Panc1 (cell line): ENCODE measurements around the gene PRUNE1. TPM values are rescaled to one million over a fixed set of nuclear protein-coding genes. Genes with fewer than 3 reads are reported as not detected.
A peak's percentile ranks its signal among the peaks of the same experiment; 100 is the strongest.

Source experiments
- ATAC-seq: fragments of 200-7000 bp; cut with Tn5 transposase; 2 replicates; pipeline ENCODE4 v1.9.1; 2020; ENCODE audit warnings: mild to moderate bottlenecking, moderate library complexity
- BruUV-seq: library from RNA; stranded (reverse); fragments of 400-500 nt; replicated peaks from 2 replicates; lab custom pipeline; 2021; lab: Mats Ljungman, UMichigan
- CTCF ChIA-PET: fragments of 300-600 bp; sonication (Branson Sonifier 250); formaldehyde crosslinking; loops from one replicate; lab custom pipeline; 2022; ENCODE audit warnings: antibody characterized with exemption; lab: Charles Lee
- POLR2A ChIA-PET: fragments of 300-600 bp; sonication (Branson Sonifier 250); formaldehyde crosslinking; loops from one replicate; lab custom pipeline; 2022; ENCODE audit warnings: antibody characterized with exemption; lab: Charles Lee
- DNase-seq: peaks from one replicate; pipeline ENCODE4 v3.0.0-alpha.2; 2010; ENCODE audit warnings: low read depth, low spot score
- H3K27ac ChIP-seq: 2 replicates; pipeline ENCODE4 v1.5.1; 2011; ENCODE audit warnings: mild to moderate bottlenecking, low read length, inconsistent platforms
- H3K27me3 ChIP-seq: fragments of 200-500 bp; sonication (Bioruptor generic); 2 replicates; pipeline ENCODE4 v1.6.0; 2014; ENCODE audit warnings: low read length, inconsistent platforms; ENCODE audit not compliant: control insufficient read depth, insufficient read depth
- H3K36me3 ChIP-seq: fragments of 200-500 bp; sonication (Bioruptor generic); 2 replicates; pipeline ENCODE4 v1.5.1; 2014; ENCODE audit warnings: inconsistent platforms, mild to moderate bottlenecking, low read length, moderate library complexity; ENCODE audit not compliant: control insufficient read depth, insufficient read depth
- H3K4me1 ChIP-seq: 2 replicates; pipeline ENCODE4 v1.5.1; 2011; ENCODE audit warnings: inconsistent platforms, mild to moderate bottlenecking, low read length, moderate library complexity; ENCODE audit not compliant: control insufficient read depth, insufficient read depth
- H3K4me3 ChIP-seq, 2 experiments: 2 replicates each; pipeline ENCODE4 v1.5.1; 2011 to 2012; ENCODE audit warnings: low read depth in 2 of 2, low read length in 2 of 2, mild to moderate bottlenecking in 2 of 2, inconsistent platforms in 1 of 2, moderate library complexity in 1 of 2
- H3K9me3 ChIP-seq: fragments of 200-500 bp; sonication (Bioruptor generic); 2 replicates; pipeline ENCODE4 v1.5.1; 2014; ENCODE audit warnings: low read depth, mild to moderate bottlenecking, inconsistent platforms, low read length, moderate library complexity; ENCODE audit not compliant: control insufficient read depth, insufficient read depth
- POLR2AphosphoS5 ChIP-seq: IDR thresholded peaks from 2 replicates; pipeline ENCODE4 v1.6.1; 2012; ENCODE audit warnings: mild to moderate bottlenecking, low read depth, low read length, moderate library complexity
- TCF7L2 ChIP-seq: IDR thresholded peaks from 2 replicates; pipeline ENCODE4 v1.6.1; 2011; ENCODE audit warnings: mild to moderate bottlenecking, low read depth, low read length, inconsistent platforms
- in situ Hi-C: cut with HindIII; loops from 2 replicates; pipeline ENCODE4 v1.10.0; 2016; ENCODE audit warnings: low sequenced_read_pairs, low pct_unique_long_range_greater_than_20kb
- intact Hi-C: fragments of 100-400 bp; cut with micrococcal nuclease; formaldehyde crosslinking; loops from one replicate; pipeline ENCODE4 v1.10.0; 2022; ENCODE audit not compliant: unreplicated experiment
- total RNA-seq: library from RNA; stranded (reverse); gene quantifications from one replicate; pipeline ENCODE4 v1.2.1, GENCODE V29; 2021; ENCODE audit not compliant: unreplicated experiment
- TF ChIP-seq, protein P1 (sequence below), 2 experiments: IDR thresholded peaks; 2 replicates each; pipeline ENCODE4 v1.6.1; 2011 to 2012; ENCODE audit warnings: low read depth in 2 of 2, control low read depth in 1 of 2, low read length in 1 of 2, mild to moderate bottlenecking in 1 of 2, moderate library complexity in 1 of 2; ENCODE audit not compliant: insufficient read depth in 1 of 2
- TF ChIP-seq, protein P2 (sequence below): fragments of 450-650 bp; IDR thresholded peaks from 2 replicates; pipeline ENCODE4 v1.5.1; 2017; ENCODE audit warnings: mild to moderate bottlenecking

Gene PRUNE1
- total RNA-seq, 1 experiment from 2014 or later, result 16.2 TPM

DNA sequence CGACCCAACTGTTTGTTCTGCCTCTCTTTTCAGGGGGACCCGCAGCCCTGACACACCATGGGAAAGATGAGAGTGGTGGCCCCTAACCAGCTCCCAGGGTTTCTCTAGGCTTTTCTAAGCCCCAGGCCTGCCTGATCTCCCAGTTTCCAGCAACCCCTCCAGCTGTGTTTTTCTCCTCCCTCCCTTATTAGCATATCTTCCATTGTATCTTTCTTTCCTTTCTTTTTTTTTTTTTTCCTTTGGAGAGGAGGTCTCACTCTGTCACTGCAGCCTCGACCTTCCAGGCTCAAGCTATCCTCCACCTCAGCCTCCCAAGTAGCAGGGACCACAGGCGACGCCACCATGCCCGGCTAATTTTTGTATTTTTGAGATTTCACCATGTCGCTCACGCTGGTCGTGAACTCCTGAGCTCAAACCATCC, 31.8 kb upstream of the PRUNE1 start:
- peak overlapping the region; percentile 98 for H3K27ac ChIP-seq
- intact Hi-C loops, result no loop called here

DNA sequence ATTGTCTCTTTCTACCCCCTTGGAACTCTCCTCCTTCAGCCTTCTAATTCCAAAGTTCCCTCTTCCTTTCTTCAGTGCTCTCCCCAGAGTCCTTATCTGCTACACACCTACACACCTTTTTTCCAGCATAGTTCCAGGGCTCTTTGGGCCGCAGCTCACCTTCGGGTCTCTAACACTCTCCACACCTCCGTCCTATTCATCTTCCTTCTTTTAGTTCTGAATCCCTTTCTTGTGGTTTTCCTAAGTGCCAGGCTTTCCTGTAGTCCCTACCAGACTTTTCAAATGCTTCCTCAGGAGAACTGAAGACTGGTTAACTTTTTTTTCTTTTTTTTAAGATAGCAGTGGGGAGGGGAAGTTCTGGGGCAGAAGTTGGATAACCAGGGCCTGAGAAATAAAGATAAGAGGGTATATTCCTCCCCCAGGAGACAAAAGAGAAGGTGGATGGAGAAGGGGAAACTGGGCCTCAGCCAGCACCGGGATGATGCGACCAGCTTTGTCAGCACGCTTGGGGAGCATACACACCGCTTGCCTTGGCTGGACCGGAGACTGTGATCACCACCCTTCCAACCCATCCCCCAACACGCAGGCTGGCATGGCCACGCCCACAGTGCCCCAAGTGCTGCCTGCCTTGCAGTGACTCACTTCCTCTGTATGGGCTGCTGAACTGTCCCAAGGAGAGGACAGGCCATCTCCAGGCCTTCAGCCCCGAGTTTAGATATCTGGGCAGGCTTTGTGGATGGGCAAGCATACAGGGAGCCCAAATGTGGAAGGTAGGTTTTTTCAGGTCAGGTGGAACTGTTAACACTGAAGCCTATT, 31.2 kb upstream of the PRUNE1 start:
- TF ChIP-seq POLR2AphosphoS5, result peak; percentile 86; the same call in 1 of the 2 replicates
- TF ChIP-seq, protein P1, sequence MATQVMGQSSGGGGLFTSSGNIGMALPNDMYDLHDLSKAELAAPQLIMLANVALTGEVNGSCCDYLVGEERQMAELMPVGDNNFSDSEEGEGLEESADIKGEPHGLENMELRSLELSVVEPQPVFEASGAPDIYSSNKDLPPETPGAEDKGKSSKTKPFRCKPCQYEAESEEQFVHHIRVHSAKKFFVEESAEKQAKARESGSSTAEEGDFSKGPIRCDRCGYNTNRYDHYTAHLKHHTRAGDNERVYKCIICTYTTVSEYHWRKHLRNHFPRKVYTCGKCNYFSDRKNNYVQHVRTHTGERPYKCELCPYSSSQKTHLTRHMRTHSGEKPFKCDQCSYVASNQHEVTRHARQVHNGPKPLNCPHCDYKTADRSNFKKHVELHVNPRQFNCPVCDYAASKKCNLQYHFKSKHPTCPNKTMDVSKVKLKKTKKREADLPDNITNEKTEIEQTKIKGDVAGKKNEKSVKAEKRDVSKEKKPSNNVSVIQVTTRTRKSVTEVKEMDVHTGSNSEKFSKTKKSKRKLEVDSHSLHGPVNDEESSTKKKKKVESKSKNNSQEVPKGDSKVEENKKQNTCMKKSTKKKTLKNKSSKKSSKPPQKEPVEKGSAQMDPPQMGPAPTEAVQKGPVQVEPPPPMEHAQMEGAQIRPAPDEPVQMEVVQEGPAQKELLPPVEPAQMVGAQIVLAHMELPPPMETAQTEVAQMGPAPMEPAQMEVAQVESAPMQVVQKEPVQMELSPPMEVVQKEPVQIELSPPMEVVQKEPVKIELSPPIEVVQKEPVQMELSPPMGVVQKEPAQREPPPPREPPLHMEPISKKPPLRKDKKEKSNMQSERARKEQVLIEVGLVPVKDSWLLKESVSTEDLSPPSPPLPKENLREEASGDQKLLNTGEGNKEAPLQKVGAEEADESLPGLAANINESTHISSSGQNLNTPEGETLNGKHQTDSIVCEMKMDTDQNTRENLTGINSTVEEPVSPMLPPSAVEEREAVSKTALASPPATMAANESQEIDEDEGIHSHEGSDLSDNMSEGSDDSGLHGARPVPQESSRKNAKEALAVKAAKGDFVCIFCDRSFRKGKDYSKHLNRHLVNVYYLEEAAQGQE (IDR thresholded peaks at IDR 0.05; ENCODE audit: insufficient read depth in 1 of 2, low read depth in 2 of 2, low read length in 1 of 2), result no peak
- H3K4me1 ChIP-seq, result peaks cover 64% of the 10 kb centered on the region
- no peaks in the 10 kb centered on the region; the same call in 1 of the 2 replicates for H3K36me3 ChIP-seq
- H3K27ac ChIP-seq, result peak overlapping the region; percentile 98
- peak; percentile 77 for ATAC-seq
- ChIA-PET CTCF (interaction anchor here (0.6 to 0.9 kb wide), 3 partner anchors 19 to 188 kb away, joined by 4 read pairs; partner anchors contain the start of gene LYSMD1), POLR2A (interaction anchor here (0.6 to 1.0 kb wide), 3 partner anchors 19 to 613 kb away, joined by 3 to 7 read pairs (median 6); partner anchors contain the start of gene MINDY1)
- H3K9me3 ChIP-seq, result no peaks in the 10 kb centered on the region
- no peaks in the 10 kb centered on the region for H3K27me3 ChIP-seq
- intact Hi-C loops, result no loop called here
- DNase-seq, result peak; percentile 93
- in situ Hi-C loops, result no loop called here
- H3K4me3 ChIP-seq, result peak overlapping the region; percentile 12 to 43; a peak in 3 of 4 replicates
- BruUV-seq, result no TSS peak

More for the DNA sequence above, 31.8 kb upstream of the PRUNE1 start:
- TF ChIP-seq TCF7L2, result no peak
- no peak; the same call in 1 of the 2 replicates for TF ChIP-seq POLR2AphosphoS5
- TF ChIP-seq, protein P2, sequence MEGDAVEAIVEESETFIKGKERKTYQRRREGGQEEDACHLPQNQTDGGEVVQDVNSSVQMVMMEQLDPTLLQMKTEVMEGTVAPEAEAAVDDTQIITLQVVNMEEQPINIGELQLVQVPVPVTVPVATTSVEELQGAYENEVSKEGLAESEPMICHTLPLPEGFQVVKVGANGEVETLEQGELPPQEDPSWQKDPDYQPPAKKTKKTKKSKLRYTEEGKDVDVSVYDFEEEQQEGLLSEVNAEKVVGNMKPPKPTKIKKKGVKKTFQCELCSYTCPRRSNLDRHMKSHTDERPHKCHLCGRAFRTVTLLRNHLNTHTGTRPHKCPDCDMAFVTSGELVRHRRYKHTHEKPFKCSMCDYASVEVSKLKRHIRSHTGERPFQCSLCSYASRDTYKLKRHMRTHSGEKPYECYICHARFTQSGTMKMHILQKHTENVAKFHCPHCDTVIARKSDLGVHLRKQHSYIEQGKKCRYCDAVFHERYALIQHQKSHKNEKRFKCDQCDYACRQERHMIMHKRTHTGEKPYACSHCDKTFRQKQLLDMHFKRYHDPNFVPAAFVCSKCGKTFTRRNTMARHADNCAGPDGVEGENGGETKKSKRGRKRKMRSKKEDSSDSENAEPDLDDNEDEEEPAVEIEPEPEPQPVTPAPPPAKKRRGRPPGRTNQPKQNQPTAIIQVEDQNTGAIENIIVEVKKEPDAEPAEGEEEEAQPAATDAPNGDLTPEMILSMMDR, result no peak
- no TSS peak for BruUV-seq
- in situ Hi-C loops, result no loop called here
- Histone ChIP-seq H3K9me3 (no peaks in the 10 kb centered on the region), H3K4me3 (peak overlapping the region in 1 of 2 experiments; percentile 43; a peak in 2 of 4 replicates), H3K4me1 (peaks cover 64% of the 10 kb centered on the region), H3K36me3 (no peaks in the 10 kb centered on the region; the same call in 1 of the 2 replicates), H3K27me3 (no peaks in the 10 kb centered on the region)
- POLR2A ChIA-PET, result interaction anchor here (0.6 to 1.0 kb wide), 6 partner anchors 14 to 415 kb away, joined by 3 to 7 read pairs (median 3); partner anchors contain the start of gene MINDY1
- no peak for DNase-seq
- ATAC-seq, result no peak
- CTCF ChIA-PET, result interaction anchor here (0.9 kb wide), 2 partner anchors 19 to 163 kb away, joined by 4 read pairs; no protein-coding TSS in a partner anchor
